ENCODE results near the gene PCCA.

DNA sequence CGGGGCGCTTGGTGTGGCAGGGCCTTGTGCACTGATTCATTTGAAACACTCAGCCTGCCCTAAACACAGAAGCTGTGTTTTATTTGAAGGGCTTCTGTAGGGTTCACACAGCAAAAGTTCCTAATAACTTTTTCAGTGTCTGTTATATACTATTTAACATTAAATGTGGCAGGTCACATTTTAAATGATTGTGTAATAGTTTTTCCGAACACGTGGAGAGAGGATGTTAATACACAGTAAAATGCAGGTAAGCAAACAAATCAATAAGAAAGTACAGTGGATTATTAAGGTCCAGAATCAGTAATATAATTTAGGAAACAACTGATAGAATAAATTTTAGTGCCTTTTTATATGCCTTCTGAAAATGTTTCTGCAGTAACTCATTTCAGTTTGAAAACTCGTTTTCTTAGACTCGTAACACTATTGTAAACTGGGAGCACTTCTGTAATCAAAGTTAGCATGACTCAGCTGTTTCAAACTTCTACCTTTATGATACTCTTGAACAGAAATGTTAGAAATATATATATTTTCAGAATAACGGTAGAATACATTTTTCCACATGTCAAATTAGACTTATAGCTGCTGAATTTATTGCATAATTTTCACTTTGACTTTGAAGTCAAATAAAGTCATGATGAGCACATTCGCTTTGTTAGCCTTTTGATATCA is 429.6 kb downstream of the PCCA start:
- no peak for TF ChIP-seq CTCF (IDR thresholded peaks at IDR 0.05; ENCODE audit: low read depth, low read length, missing input control)
- no peak for TF ChIP-seq MAX (IDR thresholded peaks at IDR 0.05)
- no peak for TF ChIP-seq YY1 (IDR thresholded peaks at IDR 0.05)
- TF ChIP-seq RAD21 (IDR thresholded peaks at IDR 0.05), result no peak
- peak in 1 of 2 donors; percentile 5 for TF ChIP-seq JUND (IDR thresholded peaks at IDR 0.05)
- no peak for TF ChIP-seq TAF1 (conservative IDR thresholded peaks at IDR 0.05)
- TF ChIP-seq GABPA (IDR thresholded peaks at IDR 0.05 in 1 of 2, conservative IDR thresholded peaks at IDR 0.05 in 1 of 2), result no peak
- TF ChIP-seq SP1 (IDR thresholded peaks at IDR 0.05), result no peak
- TF ChIP-seq ATF3 (IDR thresholded peaks at IDR 0.05), result no peak
- no peak for TF ChIP-seq NR2F2 (IDR thresholded peaks at IDR 0.05)
- TF ChIP-seq, protein P1, sequence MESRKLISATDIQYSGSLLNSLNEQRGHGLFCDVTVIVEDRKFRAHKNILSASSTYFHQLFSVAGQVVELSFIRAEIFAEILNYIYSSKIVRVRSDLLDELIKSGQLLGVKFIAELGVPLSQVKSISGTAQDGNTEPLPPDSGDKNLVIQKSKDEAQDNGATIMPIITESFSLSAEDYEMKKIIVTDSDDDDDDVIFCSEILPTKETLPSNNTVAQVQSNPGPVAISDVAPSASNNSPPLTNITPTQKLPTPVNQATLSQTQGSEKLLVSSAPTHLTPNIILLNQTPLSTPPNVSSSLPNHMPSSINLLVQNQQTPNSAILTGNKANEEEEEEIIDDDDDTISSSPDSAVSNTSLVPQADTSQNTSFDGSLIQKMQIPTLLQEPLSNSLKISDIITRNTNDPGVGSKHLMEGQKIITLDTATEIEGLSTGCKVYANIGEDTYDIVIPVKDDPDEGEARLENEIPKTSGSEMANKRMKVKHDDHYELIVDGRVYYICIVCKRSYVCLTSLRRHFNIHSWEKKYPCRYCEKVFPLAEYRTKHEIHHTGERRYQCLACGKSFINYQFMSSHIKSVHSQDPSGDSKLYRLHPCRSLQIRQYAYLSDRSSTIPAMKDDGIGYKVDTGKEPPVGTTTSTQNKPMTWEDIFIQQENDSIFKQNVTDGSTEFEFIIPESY (IDR thresholded peaks at IDR 0.05), result peak; percentile 30

Data from liver (tissue), 3 donors.